ENCODE data around the gene CAPN7.
"Not testable (repeated sequence)": the region's sequence is repeated elsewhere in the genome, so short reads cannot be mapped to it uniquely, and the experiment has no call there.

The CAPN7 gene

DNA sequence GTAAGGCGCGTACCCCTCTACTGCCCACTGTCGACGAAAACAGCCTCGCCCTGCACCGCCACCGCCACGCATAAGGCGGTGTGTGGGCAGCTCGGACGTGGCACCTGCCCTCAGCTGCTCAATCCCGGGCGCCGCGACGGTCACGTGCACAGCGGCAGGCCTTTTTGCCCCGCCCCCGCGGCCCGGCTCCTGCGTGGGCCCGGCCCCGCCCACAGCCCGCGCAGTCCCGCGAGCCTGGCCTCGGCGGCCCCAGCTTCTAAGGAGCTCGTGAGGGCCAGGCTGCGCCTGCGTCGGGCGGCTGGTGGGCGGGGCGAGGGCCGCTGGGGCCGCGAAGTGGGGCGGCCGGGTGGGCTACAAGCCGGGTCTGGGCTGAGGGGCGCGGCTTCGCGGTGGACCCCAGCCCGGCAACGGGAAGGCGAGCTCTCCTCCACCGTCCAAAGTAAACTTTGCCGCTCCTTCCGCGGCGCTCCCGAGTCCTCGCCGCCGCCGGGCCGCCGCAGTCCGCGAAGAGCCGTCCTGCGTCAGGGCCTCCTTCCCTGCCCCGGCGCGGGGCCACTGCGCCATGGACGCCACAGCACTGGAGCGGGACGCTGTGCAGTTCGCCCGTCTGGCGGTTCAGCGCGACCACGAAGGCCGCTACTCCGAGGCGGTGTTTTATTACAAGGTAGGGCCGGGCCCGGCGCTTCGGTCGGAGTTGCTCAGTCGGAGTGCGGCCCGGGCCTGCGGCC, at the start of gene CAPN7:
Gene CAPN7, plus strand, starts transcription at position 313 of the 728 bp plus-strand sequence. Its CDS starts 250 bp downstream, at position 563.
- peak; percentile 92 for DNase-seq

DNA sequence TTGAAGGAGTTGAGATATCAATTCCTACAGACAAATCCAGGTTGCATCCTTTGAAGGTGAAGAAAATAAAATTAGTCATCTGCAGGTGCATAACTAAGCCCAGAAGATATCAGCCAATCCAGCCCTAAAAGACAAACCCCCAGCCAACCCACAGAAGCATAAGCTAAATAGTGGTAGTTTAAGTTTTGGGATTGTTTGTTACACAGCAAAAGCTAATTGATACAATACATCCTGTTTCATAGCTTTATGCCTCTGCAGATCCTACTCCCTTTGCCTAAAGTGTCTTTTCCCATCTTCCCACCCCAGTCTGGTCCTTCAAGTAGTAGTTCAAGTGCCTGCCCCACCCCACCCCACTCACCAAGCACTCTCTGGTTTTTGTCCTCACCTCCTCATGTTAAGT, 48.6 kb upstream of the CAPN7 start:
- DNase-seq = no peak

- no peak for DNase-seq
Observed at GRCh38 chr3:15159501-15160136, 46.4 kb upstream of the CAPN7 start.

DNA sequence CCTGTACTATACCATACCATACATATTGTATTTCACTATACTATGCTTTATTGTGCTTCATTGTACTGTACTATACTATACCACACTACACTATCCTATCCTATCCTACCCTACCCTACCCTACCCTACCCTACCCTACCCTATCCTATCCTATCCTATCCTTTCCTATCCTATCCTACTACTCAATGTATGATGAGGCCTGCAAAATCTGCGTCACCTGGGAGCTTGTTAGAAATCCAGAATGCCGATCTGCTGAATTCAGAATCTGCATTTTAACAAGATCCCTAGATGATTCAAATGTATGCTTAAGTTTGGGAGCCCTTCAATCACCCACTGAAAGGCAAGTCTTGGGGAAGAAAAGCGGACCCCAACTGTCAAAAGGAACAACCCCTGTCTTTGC, 45.4 kb upstream of the CAPN7 start:
- DNase-seq = no peak

- no peak for DNase-seq
Observed at GRCh38 chr3:15161133-15161532, 44.9 kb upstream of the CAPN7 start.

DNA sequence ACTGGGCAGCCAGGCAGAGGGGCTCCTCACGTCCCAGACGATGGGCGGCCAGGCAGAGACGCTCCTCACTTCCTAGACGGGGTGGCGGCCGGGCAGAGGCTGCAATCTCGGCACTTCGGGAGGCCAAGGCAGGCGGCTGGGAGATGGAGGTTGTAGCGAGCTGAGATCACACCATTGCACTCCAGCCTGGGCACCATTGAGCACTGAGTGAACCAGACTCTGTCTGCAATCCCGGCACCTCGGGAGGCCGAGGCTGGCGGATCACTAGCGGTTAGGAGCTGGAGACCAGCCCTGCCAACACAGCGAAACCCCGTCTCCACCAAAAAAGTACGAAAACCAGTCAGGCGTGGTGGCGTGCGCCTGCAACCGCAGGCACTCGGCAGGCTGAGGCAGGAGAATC, 42.4 kb upstream of the CAPN7 start:
- DNase-seq = not testable (repeated sequence)

GRCh38 chr3:15164340-15164739, 41.7 kb upstream of the CAPN7 start:
- DNase-seq = no peak

DNA sequence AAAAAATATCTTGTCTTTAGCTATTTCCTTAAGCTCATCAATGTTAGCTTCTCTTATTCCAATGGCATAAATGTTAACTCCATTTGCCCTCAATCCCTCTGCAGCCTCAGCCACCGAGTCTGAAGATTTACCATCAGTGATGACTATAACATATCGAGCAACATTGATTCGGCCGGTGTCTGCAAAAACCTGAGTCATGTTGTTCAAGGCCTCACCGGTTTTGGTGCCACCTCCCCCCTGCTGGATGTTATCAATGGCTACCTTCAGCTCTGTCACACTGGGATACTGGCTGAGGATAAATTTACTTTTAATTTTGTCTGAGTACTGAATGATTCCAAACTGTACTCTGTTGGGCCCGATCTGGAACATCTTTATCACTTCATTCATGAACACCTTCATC, 41.0 kb upstream of the CAPN7 start:
- DNase-seq = no peak

GRCh38 chr3:15166391-15166790, 39.7 kb upstream of the CAPN7 start:
- DNase-seq = not testable (repeated sequence)

DNA sequence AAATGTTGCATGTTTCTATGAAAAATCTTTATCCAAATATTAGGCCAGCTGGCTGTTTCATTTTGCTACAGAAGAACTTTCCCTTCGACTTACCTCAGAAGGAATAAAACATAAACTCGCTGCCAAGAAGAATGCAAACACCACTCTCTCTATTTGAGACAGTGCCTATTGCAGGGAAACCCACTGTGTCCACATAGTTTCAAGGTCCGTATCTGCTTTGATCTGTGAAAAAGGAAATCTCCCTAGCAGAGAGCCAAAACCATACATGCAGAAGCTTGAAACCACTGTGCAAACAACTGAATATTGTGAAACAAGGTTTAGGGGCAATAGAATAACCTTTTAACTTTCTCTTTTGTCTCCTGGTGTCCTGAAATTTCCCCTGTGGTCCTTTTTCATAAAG, 35.0 kb upstream of the CAPN7 start:
- no peak for DNase-seq

GRCh38 chr3:15172806-15173205, 33.2 kb upstream of the CAPN7 start:
- no peak for DNase-seq

DNA sequence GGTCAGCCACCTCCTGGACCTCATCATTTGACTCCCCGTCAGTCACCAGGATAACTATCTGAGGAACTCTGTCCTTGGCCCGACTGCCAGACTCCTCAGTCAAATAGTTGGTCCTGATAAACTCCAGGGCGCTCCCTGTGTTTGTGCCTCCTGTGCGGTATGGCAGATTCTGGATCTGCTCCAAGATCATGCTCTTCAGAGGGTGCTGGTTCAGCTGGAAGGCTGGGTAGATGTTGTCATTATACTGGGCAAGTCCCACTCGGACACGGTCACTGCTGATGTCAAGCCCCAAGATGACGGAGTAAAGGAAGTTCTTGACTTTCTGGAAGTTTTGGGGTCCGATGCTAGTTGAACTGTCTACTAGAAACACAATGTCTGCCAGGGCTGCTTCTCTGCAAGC, 31.1 kb upstream of the CAPN7 start:
- no peak for DNase-seq

GRCh38 chr3:15175605-15176004, 30.4 kb upstream of the CAPN7 start:
- DNase-seq = no peak

- no peak for DNase-seq
Observed at GRCh38 chr3:15180042-15180611, 25.9 kb upstream of the CAPN7 start.

DNA sequence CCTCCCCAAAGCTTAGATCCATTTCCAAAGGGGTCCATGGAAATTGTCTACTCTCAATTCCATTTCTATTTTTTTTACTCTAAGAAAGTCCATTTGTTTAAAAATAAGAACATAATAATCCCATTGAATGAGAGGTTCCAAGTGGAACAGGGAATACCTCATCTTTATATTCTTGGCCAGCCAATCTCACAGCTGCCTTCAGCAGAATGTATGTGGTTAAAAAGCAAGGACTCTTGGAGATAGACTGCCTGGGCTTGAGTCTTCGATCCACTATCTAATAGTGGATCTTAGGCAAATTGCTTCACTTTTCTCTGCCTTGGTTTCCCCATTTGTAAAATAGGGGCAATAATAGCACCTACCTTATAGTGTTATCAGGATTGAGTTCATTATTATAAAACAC, 24.5 kb upstream of the CAPN7 start:
- DNase-seq = no peak

DNA sequence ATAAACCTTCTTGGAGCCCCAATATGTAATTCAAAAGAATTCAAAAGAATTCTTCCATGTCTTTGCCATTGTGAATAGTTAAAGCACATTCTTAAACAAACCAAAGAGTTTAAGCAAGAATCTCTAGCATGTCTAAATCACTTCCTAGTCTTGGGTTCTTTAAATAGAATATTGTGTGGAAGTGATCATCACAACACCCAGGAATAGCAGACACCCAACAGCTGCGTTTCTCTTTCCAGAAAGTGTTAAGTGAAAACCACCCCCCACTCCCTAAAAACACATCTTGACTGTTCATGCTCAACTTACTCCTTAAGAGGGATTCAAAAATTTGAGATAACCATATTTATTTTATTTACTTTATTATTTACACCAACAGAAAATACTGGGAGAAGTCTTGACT, 24.1 kb upstream of the CAPN7 start:
- DNase-seq = no peak

DNA sequence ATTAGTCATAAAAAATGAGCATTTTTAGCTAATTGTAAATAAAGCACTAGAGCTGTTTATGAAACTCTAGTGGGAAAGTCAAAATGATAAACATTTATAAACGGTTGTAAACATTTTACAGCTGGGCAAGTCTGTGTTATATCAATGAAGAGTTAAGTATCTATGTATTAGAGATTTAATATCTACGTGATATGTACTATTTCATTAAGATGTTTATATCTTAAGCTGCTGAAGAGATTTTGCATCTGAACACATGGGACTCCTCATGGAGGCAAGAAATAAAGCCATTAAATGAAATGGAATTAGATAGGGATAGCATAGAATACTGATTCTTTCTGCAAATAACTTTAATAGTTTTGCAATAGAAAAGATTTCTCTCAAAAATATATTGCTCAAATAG, 23.0 kb upstream of the CAPN7 start:
- DNase-seq = no peak

- no peak for DNase-seq
Observed at GRCh38 chr3:15185404-15185803, 20.6 kb upstream of the CAPN7 start.

DNA sequence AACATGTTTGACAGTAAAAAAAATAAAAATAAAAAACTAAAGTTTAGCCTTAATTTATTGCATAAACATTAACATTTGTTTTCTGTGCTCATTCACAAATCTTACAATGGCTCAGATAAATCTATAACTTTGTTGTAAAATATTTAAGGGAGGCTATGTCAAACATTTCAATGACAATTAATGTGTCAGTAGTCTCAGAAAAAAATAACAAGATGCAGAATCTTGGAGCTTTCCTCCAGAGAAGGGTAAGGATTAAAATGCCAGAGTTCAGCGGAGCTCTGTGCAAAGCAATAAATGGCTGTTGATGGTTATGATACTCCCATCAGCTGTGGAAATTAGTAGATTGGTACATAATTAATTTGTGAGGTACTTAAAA, 20.0 kb upstream of the CAPN7 start:
- no peak for DNase-seq

GRCh38 chr3:15186477-15187164, 19.4 kb upstream of the CAPN7 start:
- not testable (repeated sequence) for DNase-seq

GRCh38 chr3:15197340-15198029, 8.6 kb upstream of the CAPN7 start:
- no peak for DNase-seq

- DNase-seq = no peak
Observed at GRCh38 chr3:15198686-15199085, 7.4 kb upstream of the CAPN7 start.

DNA sequence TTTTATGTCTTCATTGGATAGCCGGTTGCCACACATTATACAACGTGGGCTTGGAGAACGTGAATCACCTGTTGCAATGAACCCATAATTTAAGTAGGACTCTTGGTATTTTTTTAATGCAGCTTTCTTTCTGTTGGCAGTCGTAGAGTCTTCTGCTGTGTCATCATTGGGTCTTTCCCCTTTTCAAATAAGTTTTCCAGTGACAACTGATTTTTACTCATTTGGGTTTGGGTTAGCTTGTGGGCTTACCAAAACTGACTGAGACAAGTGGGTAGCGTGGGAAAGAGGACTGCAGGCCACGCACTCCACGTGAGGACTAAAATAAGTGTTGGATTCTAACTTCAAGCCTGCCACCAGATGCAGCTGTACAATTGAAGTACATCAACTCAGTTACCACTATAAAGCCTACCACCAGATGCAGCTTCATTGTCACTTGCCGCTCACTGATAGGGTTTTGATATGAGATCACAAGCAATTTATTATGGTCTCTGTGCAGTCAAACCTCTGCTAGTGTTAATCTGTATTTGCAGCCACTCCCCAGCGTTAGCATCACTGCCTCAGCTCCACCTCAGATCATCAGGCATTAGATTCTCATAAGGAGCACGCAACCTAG, 6.4 kb upstream of the CAPN7 start:
- DNase-seq = no peak

All from fibroblast of upper back skin (primary cell).